ENCODE measurements around the gene TRIM63.

GRCh38 chr1:26022404-26022779 is 45.0 kb downstream of the TRIM63 start:
- no peak for TF ChIP-seq CTCF (tag by site-specific recombination; IDR thresholded peaks at IDR 0.05)
- no peak for TF ChIP-seq ZNF175 (tag by site-specific recombination; IDR thresholded peaks at IDR 0.05)
- no peak for TF ChIP-seq ZBTB17 (tag by site-specific recombination; IDR thresholded peaks at IDR 0.05)
